ENCODE measurements around the gene TSGA10IP. TPM values are rescaled to one million over a fixed set of nuclear protein-coding genes. Genes with fewer than 3 reads are reported as not detected.

TSGA10IP gene
- total RNA-seq, 1 experiment from 2014 or later = not detected

GRCh38 chr11:65897020-65897471, 48.2 kb upstream of the TSGA10IP start:
- Histone ChIP-seq H3K4me3 (ENCODE audit: low read depth, low read length) (no peak overlapping the region), H3K9me3 (no peaks in the 10 kb centered on the region), H3K4me1 (peaks cover 11% of the 10 kb centered on the region), H3K27me3 (replicated peaks; ENCODE audit: control insufficient read depth, insufficient read depth, low read length) (no peaks in the 10 kb centered on the region; the same call in 1 of the 2 replicates), H3K36me3 (ENCODE audit: control insufficient read depth, insufficient read depth, low read length) (no peaks in the 10 kb centered on the region)
- H3K27me3 Mint-ChIP-seq (ENCODE audit: insufficient read depth, unreplicated experiment) = no peaks in the 10 kb centered on the region
- TF ChIP-seq, protein P1, sequence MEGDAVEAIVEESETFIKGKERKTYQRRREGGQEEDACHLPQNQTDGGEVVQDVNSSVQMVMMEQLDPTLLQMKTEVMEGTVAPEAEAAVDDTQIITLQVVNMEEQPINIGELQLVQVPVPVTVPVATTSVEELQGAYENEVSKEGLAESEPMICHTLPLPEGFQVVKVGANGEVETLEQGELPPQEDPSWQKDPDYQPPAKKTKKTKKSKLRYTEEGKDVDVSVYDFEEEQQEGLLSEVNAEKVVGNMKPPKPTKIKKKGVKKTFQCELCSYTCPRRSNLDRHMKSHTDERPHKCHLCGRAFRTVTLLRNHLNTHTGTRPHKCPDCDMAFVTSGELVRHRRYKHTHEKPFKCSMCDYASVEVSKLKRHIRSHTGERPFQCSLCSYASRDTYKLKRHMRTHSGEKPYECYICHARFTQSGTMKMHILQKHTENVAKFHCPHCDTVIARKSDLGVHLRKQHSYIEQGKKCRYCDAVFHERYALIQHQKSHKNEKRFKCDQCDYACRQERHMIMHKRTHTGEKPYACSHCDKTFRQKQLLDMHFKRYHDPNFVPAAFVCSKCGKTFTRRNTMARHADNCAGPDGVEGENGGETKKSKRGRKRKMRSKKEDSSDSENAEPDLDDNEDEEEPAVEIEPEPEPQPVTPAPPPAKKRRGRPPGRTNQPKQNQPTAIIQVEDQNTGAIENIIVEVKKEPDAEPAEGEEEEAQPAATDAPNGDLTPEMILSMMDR (IDR thresholded peaks at IDR 0.05; ENCODE audit: insufficient read depth in 1 of 2, low read depth in 1 of 2, low read length in 1 of 2, severe bottlenecking in 1 of 2, unreplicated experiment in 1 of 2) = no peak
- no peaks in the 10 kb centered on the region for H3K9me3 Mint-ChIP-seq (ENCODE audit: unreplicated experiment)
- ChIA-PET POLR2A (no interaction called here), CTCF (interaction anchor here (0.7 to 1.4 kb wide), 4 partner anchors 9 to 87 kb away, joined by 3 to 19 read pairs (median 6); partner anchors contain the start of gene FIBP)
- intact Hi-C loops (cut with micrococcal nuclease; ENCODE audit: unreplicated experiment) = no loop called here
- no peak overlapping the region for H3K4me3 Mint-ChIP-seq (ENCODE audit: unreplicated experiment)
- BruUV-seq (replicated peaks) = no TSS peak
- no peak for DNase-seq
- H3K4me1 Mint-ChIP-seq (ENCODE audit: low read depth, unreplicated experiment) = peaks cover 11% of the 10 kb centered on the region
- H3K36me3 Mint-ChIP-seq (ENCODE audit: insufficient read depth, unreplicated experiment) = peaks cover 27% of the 10 kb centered on the region
- no peak overlapping the region for H3K27ac Mint-ChIP-seq (ENCODE audit: unreplicated experiment)

GRCh38 chr11:65898656-65899355, 46.5 kb upstream of the TSGA10IP start:
- Mint-ChIP-seq H3K27me3 (ENCODE audit: insufficient read depth, unreplicated experiment) (no peaks in the 10 kb centered on the region), H3K4me1 (ENCODE audit: low read depth, unreplicated experiment) (peaks cover 17% of the 10 kb centered on the region), H3K36me3 (ENCODE audit: insufficient read depth, unreplicated experiment) (peaks cover 19% of the 10 kb centered on the region), H3K27ac (ENCODE audit: unreplicated experiment) (peak overlapping the region; percentile 76), H3K9me3 (ENCODE audit: unreplicated experiment) (no peaks in the 10 kb centered on the region), H3K4me3 (ENCODE audit: unreplicated experiment) (peak overlapping the region; percentile 79)
- no peak for DNase-seq
- H3K9me3 ChIP-seq = no peaks in the 10 kb centered on the region
- POLR2A ChIA-PET = interaction anchor here (0.6 to 2.7 kb wide), 2 partner anchors 8 to 38 kb away, joined by 3 to 27 read pairs; partner anchors contain the start of gene CCDC85B
- TF ChIP-seq, protein P1 (IDR thresholded peaks at IDR 0.05; ENCODE audit: insufficient read depth in 1 of 2, low read depth in 1 of 2, low read length in 1 of 2, severe bottlenecking in 1 of 2, unreplicated experiment in 1 of 2) = no peak
- CTCF ChIA-PET = interaction anchor here (0.8 to 4.3 kb wide), 5 partner anchors 8 to 39 kb away, joined by 3 to 30 read pairs (median 5); partner anchors contain the start of genes CCDC85B and FIBP
- BruUV-seq (replicated peaks) = TSS peak; percentile 24
- peak overlapping the region; percentile 75 for H3K4me3 ChIP-seq (ENCODE audit: low read depth, low read length)
- no peaks in the 10 kb centered on the region; the same call in 1 of the 2 replicates for H3K27me3 ChIP-seq (replicated peaks; ENCODE audit: control insufficient read depth, insufficient read depth, low read length)
- intact Hi-C loops (cut with micrococcal nuclease; ENCODE audit: unreplicated experiment) = no loop called here
- H3K36me3 ChIP-seq (ENCODE audit: control insufficient read depth, insufficient read depth, low read length) = no peaks in the 10 kb centered on the region
- H3K4me1 ChIP-seq = peaks cover 29% of the 10 kb centered on the region

DNA sequence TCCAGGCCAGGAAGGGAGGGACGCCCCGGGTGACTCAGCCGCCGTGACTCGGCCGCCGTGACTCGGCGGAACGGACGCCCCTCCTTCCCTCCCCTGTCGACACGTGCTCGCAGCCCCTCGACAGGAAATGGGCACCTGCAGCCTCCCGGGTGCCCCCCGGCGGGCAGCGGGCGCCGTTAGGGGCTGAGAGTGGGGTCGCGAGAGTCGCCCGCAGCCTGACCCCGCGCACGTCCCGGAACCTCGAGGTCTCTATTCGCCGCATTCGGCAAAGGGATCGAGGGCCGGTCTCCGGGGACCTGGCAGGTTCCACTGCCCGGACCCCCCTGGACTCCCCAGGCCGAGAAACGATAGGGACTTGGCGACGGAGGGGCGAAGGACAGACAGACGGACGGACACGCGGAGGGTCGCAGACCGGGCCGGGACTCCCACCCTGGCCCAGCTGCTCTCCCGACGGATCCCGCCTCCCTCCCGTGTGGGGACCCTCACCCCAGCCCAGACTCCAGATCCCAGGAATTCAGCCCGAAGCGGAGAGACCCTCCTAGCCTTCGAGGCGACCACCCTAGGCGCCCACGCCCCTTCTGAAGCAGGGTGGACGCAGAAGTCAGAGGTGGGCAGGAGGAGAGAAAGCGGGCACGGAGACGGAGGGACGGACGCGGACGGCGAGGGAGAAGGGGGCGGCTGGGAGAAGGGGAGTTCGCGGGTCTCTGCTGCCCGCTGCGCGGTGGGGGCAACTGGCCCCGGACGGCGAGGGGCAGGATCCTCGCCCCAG, 45.7 kb upstream of the TSGA10IP start:
- Histone ChIP-seq H3K27me3 (replicated peaks; ENCODE audit: control insufficient read depth, insufficient read depth, low read length) (no peaks in the 10 kb centered on the region; the same call in 1 of the 2 replicates), H3K4me3 (ENCODE audit: low read depth, low read length) (peak overlapping the region; percentile 75), H3K36me3 (ENCODE audit: control insufficient read depth, insufficient read depth, low read length) (no peaks in the 10 kb centered on the region), H3K4me1 (peaks cover 29% of the 10 kb centered on the region), H3K9me3 (no peaks in the 10 kb centered on the region)
- Mint-ChIP-seq H3K4me1 (ENCODE audit: low read depth, unreplicated experiment) (peaks cover 22% of the 10 kb centered on the region), H3K9me3 (ENCODE audit: unreplicated experiment) (no peaks in the 10 kb centered on the region), H3K4me3 (ENCODE audit: unreplicated experiment) (peak overlapping the region; percentile 79), H3K36me3 (ENCODE audit: insufficient read depth, unreplicated experiment) (peaks cover 19% of the 10 kb centered on the region), H3K27ac (ENCODE audit: unreplicated experiment) (peak overlapping the region; percentile 76), H3K27me3 (ENCODE audit: insufficient read depth, unreplicated experiment) (no peaks in the 10 kb centered on the region)
- BruUV-seq (replicated peaks) = no TSS peak
- ChIA-PET CTCF (interaction anchor here (1.2 to 4.3 kb wide), 5 partner anchors 9 to 40 kb away, joined by 3 to 30 read pairs (median 7); partner anchors contain the start of genes CCDC85B and FIBP), POLR2A (interaction anchor here (0.6 to 2.7 kb wide), 2 partner anchors 9 to 39 kb away, joined by 3 to 27 read pairs; partner anchors contain the start of gene CCDC85B)
- TF ChIP-seq, protein P1 (IDR thresholded peaks at IDR 0.05; ENCODE audit: insufficient read depth in 1 of 2, low read depth in 1 of 2, low read length in 1 of 2, severe bottlenecking in 1 of 2, unreplicated experiment in 1 of 2) = no peak
- DNase-seq = peak; percentile 70 to 72
- intact Hi-C loops (cut with micrococcal nuclease; ENCODE audit: unreplicated experiment) = loop anchor here (1.0 kb wide), 2 partner anchors 11 to 12 kb away; partner anchors contain the start of gene FIBP
